GM12878 (cell line): ENCODE measurements around the gene GALNT9.

Experiments
- FOS ChIP-seq: IDR thresholded peaks from 3 replicates; pipeline ENCODE4 v1.6.1; 2011; ENCODE audit warnings: borderline replicate concordance; ENCODE audit not compliant: insufficient read length; ENCODE audit errors: extremely low read depth
- HDAC2 ChIP-seq: fragments of 200-600 bp; sonication (generic); IDR thresholded peaks from 2 replicates; pipeline ENCODE4 v1.6.1; 2017
- MYC ChIP-seq: IDR thresholded peaks from 2 replicates; pipeline ENCODE4 v1.6.1; 2011; ENCODE audit warnings: mild to moderate bottlenecking, low read length, moderate library complexity, inconsistent platforms; ENCODE audit not compliant: insufficient read depth, insufficient replicate concordance, insufficient read length, severe bottlenecking
- SIN3A ChIP-seq: IDR thresholded peaks from 2 replicates; pipeline ENCODE4 v1.6.1; 2012; ENCODE audit warnings: low read depth, low read length, improper control_type of control experiment
- USF2 ChIP-seq: IDR thresholded peaks from 2 replicates; pipeline ENCODE4 v1.6.1; 2011; ENCODE audit warnings: low read depth, low read length, improper control_type of control experiment, borderline replicate concordance
- YBX1 ChIP-seq: fragments of 450-650 bp; IDR thresholded peaks from 2 replicates; pipeline ENCODE4 v1.6.1; 2016; ENCODE audit warnings: antibody characterized with exemption
- ZBED1 ChIP-seq: IDR thresholded peaks from 2 replicates; pipeline ENCODE4 v1.6.1; 2016; ENCODE audit warnings: borderline replicate concordance
- TF ChIP-seq, protein P1 (sequence below), 3 experiments: IDR thresholded peaks in 2 of 3; conservative IDR thresholded peaks in 1 of 3; 2 replicates each; pipeline ENCODE4 v1.5.1; 2011; ENCODE audit warnings: low read depth in 3 of 3, low read length in 3 of 3, mild to moderate bottlenecking in 3 of 3, control low read depth in 2 of 3, moderate library complexity in 2 of 3, inconsistent platforms in 1 of 3, mixed read lengths in 1 of 3; ENCODE audit not compliant: control insufficient read depth in 2 of 3, insufficient read depth in 1 of 3; ENCODE audit errors: extremely low read depth in 1 of 3
- TF ChIP-seq, protein P2 (sequence below): IDR thresholded peaks from 2 replicates; pipeline ENCODE4 v1.6.1; 2012; ENCODE audit warnings: low read length, inconsistent platforms
- TF ChIP-seq, protein P3 (sequence below): fragments of 450-650 bp; IDR thresholded peaks from 2 replicates; pipeline ENCODE4 v1.6.1; 2014; ENCODE audit warnings: mild to moderate bottlenecking

DNA sequence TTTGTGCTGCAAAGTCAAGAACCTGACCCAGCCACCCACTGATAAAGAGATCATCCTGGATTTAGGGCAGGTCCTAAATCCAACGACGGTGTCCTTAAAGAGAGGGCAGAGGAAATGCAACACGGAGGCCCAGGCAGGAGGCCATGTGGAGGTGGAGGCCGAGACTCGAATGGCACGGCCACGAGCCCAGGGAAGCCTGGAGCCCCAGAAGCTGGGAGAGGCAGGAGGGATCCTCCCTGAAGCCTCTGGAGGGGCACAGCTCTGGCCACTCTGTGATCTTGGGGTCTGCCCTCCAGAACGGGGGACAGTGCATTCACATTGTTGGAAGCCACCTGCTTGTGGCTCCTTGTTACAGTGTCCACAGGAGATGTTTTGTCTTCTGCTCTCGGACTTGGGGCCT, 63.0 kb downstream of the GALNT9 start:
- TF ChIP-seq ZBED1, result no peak
- TF ChIP-seq, protein P1, sequence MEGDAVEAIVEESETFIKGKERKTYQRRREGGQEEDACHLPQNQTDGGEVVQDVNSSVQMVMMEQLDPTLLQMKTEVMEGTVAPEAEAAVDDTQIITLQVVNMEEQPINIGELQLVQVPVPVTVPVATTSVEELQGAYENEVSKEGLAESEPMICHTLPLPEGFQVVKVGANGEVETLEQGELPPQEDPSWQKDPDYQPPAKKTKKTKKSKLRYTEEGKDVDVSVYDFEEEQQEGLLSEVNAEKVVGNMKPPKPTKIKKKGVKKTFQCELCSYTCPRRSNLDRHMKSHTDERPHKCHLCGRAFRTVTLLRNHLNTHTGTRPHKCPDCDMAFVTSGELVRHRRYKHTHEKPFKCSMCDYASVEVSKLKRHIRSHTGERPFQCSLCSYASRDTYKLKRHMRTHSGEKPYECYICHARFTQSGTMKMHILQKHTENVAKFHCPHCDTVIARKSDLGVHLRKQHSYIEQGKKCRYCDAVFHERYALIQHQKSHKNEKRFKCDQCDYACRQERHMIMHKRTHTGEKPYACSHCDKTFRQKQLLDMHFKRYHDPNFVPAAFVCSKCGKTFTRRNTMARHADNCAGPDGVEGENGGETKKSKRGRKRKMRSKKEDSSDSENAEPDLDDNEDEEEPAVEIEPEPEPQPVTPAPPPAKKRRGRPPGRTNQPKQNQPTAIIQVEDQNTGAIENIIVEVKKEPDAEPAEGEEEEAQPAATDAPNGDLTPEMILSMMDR (IDR thresholded peaks at IDR 0.05 in 2 of 3, conservative IDR thresholded peaks at IDR 0.05 in 1 of 3; ENCODE audit: control insufficient read depth in 2 of 3, extremely low read depth in 1 of 3, insufficient read depth in 1 of 3, low read depth in 3 of 3, low read length in 3 of 3), result no peak
- no peak for TF ChIP-seq YBX1
- TF ChIP-seq, protein P2, sequence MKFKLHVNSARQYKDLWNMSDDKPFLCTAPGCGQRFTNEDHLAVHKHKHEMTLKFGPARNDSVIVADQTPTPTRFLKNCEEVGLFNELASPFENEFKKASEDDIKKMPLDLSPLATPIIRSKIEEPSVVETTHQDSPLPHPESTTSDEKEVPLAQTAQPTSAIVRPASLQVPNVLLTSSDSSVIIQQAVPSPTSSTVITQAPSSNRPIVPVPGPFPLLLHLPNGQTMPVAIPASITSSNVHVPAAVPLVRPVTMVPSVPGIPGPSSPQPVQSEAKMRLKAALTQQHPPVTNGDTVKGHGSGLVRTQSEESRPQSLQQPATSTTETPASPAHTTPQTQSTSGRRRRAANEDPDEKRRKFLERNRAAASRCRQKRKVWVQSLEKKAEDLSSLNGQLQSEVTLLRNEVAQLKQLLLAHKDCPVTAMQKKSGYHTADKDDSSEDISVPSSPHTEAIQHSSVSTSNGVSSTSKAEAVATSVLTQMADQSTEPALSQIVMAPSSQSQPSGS, result no peak
- TF ChIP-seq FOS, result no peak
- TF ChIP-seq USF2, result no peak
- TF ChIP-seq SIN3A, result no peak
- TF ChIP-seq HDAC2, result no peak
- no peak for TF ChIP-seq MYC
- TF ChIP-seq, protein P3, sequence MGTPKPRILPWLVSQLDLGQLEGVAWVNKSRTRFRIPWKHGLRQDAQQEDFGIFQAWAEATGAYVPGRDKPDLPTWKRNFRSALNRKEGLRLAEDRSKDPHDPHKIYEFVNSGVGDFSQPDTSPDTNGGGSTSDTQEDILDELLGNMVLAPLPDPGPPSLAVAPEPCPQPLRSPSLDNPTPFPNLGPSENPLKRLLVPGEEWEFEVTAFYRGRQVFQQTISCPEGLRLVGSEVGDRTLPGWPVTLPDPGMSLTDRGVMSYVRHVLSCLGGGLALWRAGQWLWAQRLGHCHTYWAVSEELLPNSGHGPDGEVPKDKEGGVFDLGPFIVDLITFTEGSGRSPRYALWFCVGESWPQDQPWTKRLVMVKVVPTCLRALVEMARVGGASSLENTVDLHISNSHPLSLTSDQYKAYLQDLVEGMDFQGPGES, result no peak
